ENCODE measurements around the gene ALLC. TPM values are rescaled to one million over a fixed set of nuclear protein-coding genes. Genes with fewer than 3 reads are reported as not detected.

The ALLC gene
- total and polyA plus RNA-seq, 2 experiments from 2014 or later = not detected

- peaks cover 17% of the 10 kb centered on the region; the same call in 1 of the 2 replicates for H3K27me3 ChIP-seq (replicated peaks; ENCODE audit: insufficient read depth)
- no peak overlapping the region for H2AFZ ChIP-seq
- H3K36me3 ChIP-seq (ENCODE audit: low read depth) = no peaks in the 10 kb centered on the region
- no peak overlapping the region for H3K9ac ChIP-seq
- no peaks in the 10 kb centered on the region for H3K9me3 ChIP-seq (ENCODE audit: low read depth)
- H3K27ac ChIP-seq = no peak overlapping the region
- no peak for DNase-seq
- no peaks in the 10 kb centered on the region for H3K4me1 ChIP-seq (ENCODE audit: insufficient read depth)
- no peak overlapping the region for H3K4me3 ChIP-seq
- WGBS, 2 experiments (ENCODE audit: low coverage in 1 of 2, low lambda C conversion rate in 2 of 2, missing lambda C conversion rate in 2 of 2) = 76 to 81% methylated on average over 10 of the region's 10 CpGs
- no peaks in the 10 kb centered on the region for H3K79me2 ChIP-seq (ENCODE audit: insufficient read depth)
- TF ChIP-seq EZH2 (IDR thresholded peaks at IDR 0.05; ENCODE audit: insufficient read depth, poor library complexity, severe bottlenecking) = no peak
- H3K4me2 ChIP-seq (ENCODE audit: unreplicated experiment) = no peak overlapping the region
- H3K9me2 ChIP-seq (ENCODE audit: insufficient read depth) = no peaks in the 10 kb centered on the region
- H4K20me1 ChIP-seq (ENCODE audit: insufficient read depth) = no peaks in the 10 kb centered on the region
- in situ Hi-C loops (cut with MboI) = no loop called here
- H3F3A ChIP-seq (ENCODE audit: insufficient read depth) = no peaks in the 10 kb centered on the region
Measured at GRCh38 chr2:3639015-3639630, 18.9 kb upstream of the ALLC start.

- no peaks in the 10 kb centered on the region for H3K9me3 ChIP-seq (ENCODE audit: low read depth)
- H3K27ac ChIP-seq = no peak overlapping the region
- H4K20me1 ChIP-seq (ENCODE audit: insufficient read depth) = no peaks in the 10 kb centered on the region
- H2AFZ ChIP-seq = no peak overlapping the region
- in situ Hi-C loops (cut with MboI) = no loop called here
- H3K79me2 ChIP-seq (ENCODE audit: insufficient read depth) = no peaks in the 10 kb centered on the region
- no peak overlapping the region for H3K4me2 ChIP-seq (ENCODE audit: unreplicated experiment)
- no peaks in the 10 kb centered on the region for H3K36me3 ChIP-seq (ENCODE audit: low read depth)
- peaks cover 17% of the 10 kb centered on the region; the same call in 1 of the 2 replicates for H3K27me3 ChIP-seq (replicated peaks; ENCODE audit: insufficient read depth)
- H3F3A ChIP-seq (ENCODE audit: insufficient read depth) = no peaks in the 10 kb centered on the region
- WGBS, 2 experiments (ENCODE audit: low coverage in 1 of 2, low lambda C conversion rate in 2 of 2, missing lambda C conversion rate in 2 of 2) = 67 to 69% methylated on average over 8 of the region's 8 CpGs
- H3K4me3 ChIP-seq = no peak overlapping the region
- TF ChIP-seq EZH2phosphoT487 (IDR thresholded peaks at IDR 0.05; ENCODE audit: insufficient read depth, low read depth) (no peak), EZH2 (IDR thresholded peaks at IDR 0.05; ENCODE audit: insufficient read depth, poor library complexity, severe bottlenecking) (no peak)
- no peaks in the 10 kb centered on the region for H3K9me2 ChIP-seq (ENCODE audit: insufficient read depth)
- no peak overlapping the region for H3K9ac ChIP-seq
- DNase-seq = no peak
- no peaks in the 10 kb centered on the region for H3K4me1 ChIP-seq (ENCODE audit: insufficient read depth)
Measured at GRCh38 chr2:3639653-3640052, 18.3 kb upstream of the ALLC start.

GRCh38 chr2:3641181-3641580 lies 16.8 kb upstream of the ALLC start:
- Histone ChIP-seq H3K9ac (no peak overlapping the region), H3K9me2 (ENCODE audit: insufficient read depth) (no peaks in the 10 kb centered on the region), H3K79me2 (ENCODE audit: insufficient read depth) (no peaks in the 10 kb centered on the region), H3K9me3 (ENCODE audit: low read depth) (no peaks in the 10 kb centered on the region), H2AFZ (no peak overlapping the region), H3K27ac (no peak overlapping the region), H3K4me2 (ENCODE audit: unreplicated experiment) (no peak overlapping the region), H3K4me1 (ENCODE audit: insufficient read depth) (no peaks in the 10 kb centered on the region), H4K20me1 (ENCODE audit: insufficient read depth) (no peaks in the 10 kb centered on the region), H3F3A (ENCODE audit: insufficient read depth) (no peaks in the 10 kb centered on the region), H3K4me3 (no peak overlapping the region), H3K36me3 (ENCODE audit: low read depth) (no peaks in the 10 kb centered on the region), H3K27me3 (replicated peaks; ENCODE audit: insufficient read depth) (peaks cover 15% of the 10 kb centered on the region; the same call in 1 of the 2 replicates)
- in situ Hi-C loops (cut with MboI) = no loop called here
- no peak for TF ChIP-seq EZH2phosphoT487 (IDR thresholded peaks at IDR 0.05; ENCODE audit: insufficient read depth, low read depth)
- TF ChIP-seq EZH2 (IDR thresholded peaks at IDR 0.05; ENCODE audit: insufficient read depth, poor library complexity, severe bottlenecking) = no peak
- DNase-seq = no peak
- WGBS, 2 experiments (ENCODE audit: low coverage in 1 of 2, low lambda C conversion rate in 2 of 2, missing lambda C conversion rate in 2 of 2) = 69 to 73% methylated on average over 13 of the region's 13 CpGs

GRCh38 chr2:3641841-3642421 lies 16.1 kb upstream of the ALLC start:
- Histone ChIP-seq H3K4me3 (no peak overlapping the region), H3K9ac (peak overlapping the region; percentile 34; the same call in 1 of the 2 replicates), H3K9me3 (ENCODE audit: low read depth) (no peaks in the 10 kb centered on the region), H4K20me1 (ENCODE audit: insufficient read depth) (no peaks in the 10 kb centered on the region), H2AFZ (peak overlapping the region; percentile 40; the same call in 1 of the 2 replicates), H3K4me1 (ENCODE audit: insufficient read depth) (no peaks in the 10 kb centered on the region), H3K36me3 (ENCODE audit: low read depth) (no peaks in the 10 kb centered on the region), H3K27ac (no peak overlapping the region), H3K27me3 (replicated peaks; ENCODE audit: insufficient read depth) (peaks cover 8% of the 10 kb centered on the region; the same call in 1 of the 2 replicates), H3K79me2 (ENCODE audit: insufficient read depth) (no peaks in the 10 kb centered on the region), H3K9me2 (ENCODE audit: insufficient read depth) (no peaks in the 10 kb centered on the region), H3K4me2 (ENCODE audit: unreplicated experiment) (no peak overlapping the region), H3F3A (ENCODE audit: insufficient read depth) (no peaks in the 10 kb centered on the region)
- TF ChIP-seq EZH2phosphoT487 (IDR thresholded peaks at IDR 0.05; ENCODE audit: insufficient read depth, low read depth) = no peak
- TF ChIP-seq EZH2 (IDR thresholded peaks at IDR 0.05; ENCODE audit: insufficient read depth, poor library complexity, severe bottlenecking) = no peak
- in situ Hi-C loops (cut with MboI) = no loop called here
- WGBS, 2 experiments (ENCODE audit: low coverage in 1 of 2, low lambda C conversion rate in 2 of 2, missing lambda C conversion rate in 2 of 2) = 36 to 45% methylated on average over 26 of the region's 26 CpGs
- DNase-seq = peak; percentile 76
